ENCODE measurements around the gene ACACA. TPM values are rescaled to one million over a fixed set of nuclear protein-coding genes. Genes with fewer than 3 reads are reported as not detected.

Gene ACACA
- total and polyA plus RNA-seq, 2 experiments from 2014 or later: 59.6 to 164 TPM

GRCh38 chr17:37393352-37393751 is 13.3 kb downstream of the ACACA start:
- Histone ChIP-seq H3K36me3 (ENCODE audit: insufficient read depth) (no peaks in the 10 kb centered on the region), H4K20me1 (replicated peaks; ENCODE audit: insufficient read depth) (no peaks in the 10 kb centered on the region; the same call in 1 of the 2 replicates), H3K27me3 (ENCODE audit: insufficient read depth) (no peaks in the 10 kb centered on the region), H3F3A (replicated peaks; ENCODE audit: low read depth) (no peaks in the 10 kb centered on the region), H3K9me2 (ENCODE audit: insufficient read depth) (no peaks in the 10 kb centered on the region), H3K4me3 (no peak overlapping the region), H3K79me2 (replicated peaks; ENCODE audit: insufficient read depth) (no peaks in the 10 kb centered on the region), H3K4me1 (ENCODE audit: insufficient read depth) (no peaks in the 10 kb centered on the region; the same call in 1 of the 2 replicates), H3K27ac (ENCODE audit: low read depth) (no peak overlapping the region), H2AFZ (no peak overlapping the region), H3K4me2 (no peak overlapping the region)
- Mint-ChIP-seq H3K4me1 (peaks cover 3% of the 10 kb centered on the region; the same call in 2 of the 3 replicates), H3K36me3 (ENCODE audit: low read depth) (no peaks in the 10 kb centered on the region), H3K27ac (no peak overlapping the region), H3K4me3 (no peak overlapping the region), H3K9me3 (no peaks in the 10 kb centered on the region), H3K27me3 (ENCODE audit: insufficient read depth, low read depth, poor library complexity) (peaks cover 3% of the 10 kb centered on the region)
- TF ChIP-seq ZNF114 (CRISPR knock-in tag; IDR thresholded peaks at IDR 0.05): no peak
- ATAC-seq: no peak
- DNase-seq (ENCODE audit: low spot score): no peak

- Histone ChIP-seq H3F3A (replicated peaks; ENCODE audit: low read depth) (no peaks in the 10 kb centered on the region), H4K20me1 (replicated peaks; ENCODE audit: insufficient read depth) (no peaks in the 10 kb centered on the region), H3K79me2 (replicated peaks; ENCODE audit: insufficient read depth) (no peaks in the 10 kb centered on the region), H3K4me3 (no peak overlapping the region), H3K27ac (ENCODE audit: low read depth) (no peak overlapping the region), H3K4me1 (ENCODE audit: insufficient read depth) (no peaks in the 10 kb centered on the region; the same call in 1 of the 2 replicates), H3K9me2 (ENCODE audit: insufficient read depth) (no peaks in the 10 kb centered on the region), H3K27me3 (ENCODE audit: insufficient read depth) (no peaks in the 10 kb centered on the region), H2AFZ (peak overlapping the region; percentile 24; the same call in 1 of the 2 replicates), H3K4me2 (no peak overlapping the region), H3K36me3 (ENCODE audit: insufficient read depth) (no peaks in the 10 kb centered on the region)
- Mint-ChIP-seq H3K4me1 (peaks cover 3% of the 10 kb centered on the region; the same call in 2 of the 3 replicates), H3K36me3 (ENCODE audit: low read depth) (no peaks in the 10 kb centered on the region), H3K4me3 (no peak overlapping the region), H3K27me3 (ENCODE audit: insufficient read depth, low read depth, poor library complexity) (peaks cover 5% of the 10 kb centered on the region), H3K9me3 (no peaks in the 10 kb centered on the region), H3K27ac (no peak overlapping the region)
- ATAC-seq (no peak), DNase-seq (ENCODE audit: low spot score) (no peak)
- no peak for TF ChIP-seq JUNB (IDR thresholded peaks at IDR 0.05; ENCODE audit: unreplicated experiment)
- no peak for TF ChIP-seq CTCF (conservative IDR thresholded peaks at IDR 0.05; ENCODE audit: low read depth in 2 of 2)
- TF ChIP-seq STAT1 (IDR thresholded peaks at IDR 0.05; ENCODE audit: unreplicated experiment): no peak
- TF ChIP-seq CREB1 (CRISPR knock-in tag; IDR thresholded peaks at IDR 0.05; ENCODE audit: low read depth): no peak
- no peak for TF ChIP-seq ZNF114 (CRISPR knock-in tag; IDR thresholded peaks at IDR 0.05)
- no peak for TF ChIP-seq ETS1 (IDR thresholded peaks at IDR 0.05)
- no peak for TF ChIP-seq ZNF462 (CRISPR knock-in tag; IDR thresholded peaks at IDR 0.05)
- no peak for TF ChIP-seq POLR2AphosphoS5 (IDR thresholded peaks at IDR 0.05; ENCODE audit: low read depth)
- no peak for TF ChIP-seq NANOG (IDR thresholded peaks at IDR 0.05; ENCODE audit: borderline replicate concordance)
These were observed 14.5 kb downstream of the ACACA start for GRCh38 chr17:37392024-37392590.

All from GM23338 (cell line).